Adipocyte (in vitro differentiated cells): ENCODE results near the gene MAN1A1.
"Not testable (repeated sequence)": the region's sequence is repeated elsewhere in the genome, so short reads cannot be mapped to it uniquely, and the experiment has no call there.

Experiments used
- DNase-seq: peaks from one replicate; pipeline ENCODE4 v3.0.0-alpha.2; 2015; ENCODE audit warnings: low read depth
- H3K27me3 ChIP-seq: replicated peaks from 2 replicates; pipeline ENCODE4 v1.7.0; 2013; ENCODE audit warnings: mild to moderate bottlenecking, low read length, moderate library complexity; ENCODE audit not compliant: control insufficient read depth, insufficient read depth
- H3K36me3 ChIP-seq: 2 replicates; pipeline ENCODE4 v1.7.0; 2013; ENCODE audit warnings: low read length, mild to moderate bottlenecking, moderate library complexity; ENCODE audit not compliant: control insufficient read depth, insufficient read depth, severe bottlenecking
- H3K4me1 ChIP-seq: 2 replicates; pipeline ENCODE4 v1.7.0; 2013; ENCODE audit warnings: mild to moderate bottlenecking, low read length, moderate library complexity; ENCODE audit not compliant: control insufficient read depth, insufficient read depth
- H3K4me3 ChIP-seq: 2 replicates; pipeline ENCODE4 v1.7.0; 2013; ENCODE audit warnings: mild to moderate bottlenecking, low read length, moderate library complexity
- H3K9ac ChIP-seq: 2 replicates; pipeline ENCODE4 v1.7.0; 2013; ENCODE audit warnings: mild to moderate bottlenecking, low read length, moderate library complexity
- H3K9me3 ChIP-seq: 2 replicates; pipeline ENCODE4 v1.7.0; 2013; ENCODE audit warnings: mild to moderate bottlenecking, low read length, moderate library complexity; ENCODE audit not compliant: control insufficient read depth

MAN1A1 gene

DNA sequence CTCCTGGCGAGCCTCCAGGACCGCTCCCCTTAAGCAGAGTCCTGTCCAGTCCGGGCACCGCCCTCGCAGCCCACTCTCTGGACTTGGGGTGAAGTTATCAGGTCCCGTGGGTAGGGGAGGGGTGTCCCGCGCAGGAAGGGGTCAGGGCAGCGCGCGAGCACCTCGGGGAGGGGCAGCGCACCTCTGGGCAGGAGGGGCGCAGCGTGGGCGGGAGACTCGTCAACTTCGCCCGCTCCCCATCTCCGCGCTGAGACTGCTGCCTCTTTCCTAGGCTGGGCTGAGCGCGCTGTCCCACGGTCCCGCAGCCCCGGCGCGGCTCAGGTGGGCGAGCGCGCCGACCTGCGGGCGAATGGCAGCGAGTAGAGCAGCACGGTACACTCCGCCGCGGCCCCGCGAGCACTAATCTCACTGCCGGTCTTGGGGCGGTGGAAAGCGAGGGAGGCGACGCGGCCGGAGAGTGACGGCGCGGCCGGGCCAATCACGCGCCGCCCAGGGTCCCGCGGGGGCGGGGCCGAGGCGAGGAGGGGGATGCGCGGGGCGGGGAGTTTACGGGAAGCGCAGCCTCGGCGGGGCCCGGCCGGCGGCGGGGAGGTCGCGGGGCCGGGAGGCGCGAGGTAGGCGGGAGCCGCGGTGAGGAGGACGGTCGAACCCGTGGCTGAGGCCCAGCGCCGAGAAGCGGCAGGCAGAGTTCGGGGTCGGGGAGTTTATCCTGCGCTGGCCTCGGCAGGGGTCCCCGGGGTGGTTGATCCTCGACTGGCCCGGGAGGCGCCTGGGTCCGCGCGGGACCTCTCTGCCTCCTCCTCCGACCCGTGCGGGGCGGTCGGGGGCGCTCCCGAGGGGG lies at the start of gene MAN1A1:
TSS of gene MAN1A1 (minus strand) at position 401 of the 841 bp plus-strand sequence. CDS start 696 bp downstream, outside the sequence.
- H3K4me3 ChIP-seq = peak within 1 kb of the TSS; percentile 89
- peaks cover 54% of the 10 kb centered on the region for H3K4me1 ChIP-seq
- H3K36me3 ChIP-seq = peaks cover 5% of the 10 kb centered on the region
- DNase-seq = peak; percentile 96
- H3K9ac ChIP-seq = peak within 1 kb of the TSS; percentile 99
- H3K9me3 ChIP-seq = no peaks in the 10 kb centered on the region
- H3K27me3 ChIP-seq = no peaks in the 10 kb centered on the region

DNA sequence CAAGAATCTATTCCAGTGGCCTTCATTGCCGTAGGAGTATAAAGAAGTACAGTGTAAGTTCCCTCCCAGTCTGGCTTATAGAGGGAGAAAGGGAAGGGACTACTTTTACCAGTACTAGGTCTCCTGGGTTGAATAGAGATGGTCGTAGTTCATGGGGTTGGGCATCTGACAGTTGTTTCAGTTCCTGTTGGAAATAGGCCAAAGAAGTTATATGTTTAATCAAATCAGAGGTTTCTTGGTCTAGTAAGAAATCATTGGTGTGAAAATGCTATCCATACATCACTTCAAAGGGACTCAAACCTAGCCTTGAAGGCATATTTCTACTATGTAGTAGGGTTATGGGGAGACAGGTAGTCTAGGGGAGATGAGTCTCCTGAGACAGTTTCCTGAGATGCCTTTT lies 45.6 kb upstream of the MAN1A1 start:
- DNase-seq = no peak
- Histone ChIP-seq H3K9me3 (peaks cover 2% of the 10 kb centered on the region), H3K9ac (no peak overlapping the region), H3K36me3 (no peaks in the 10 kb centered on the region), H3K4me3 (no peak overlapping the region), H3K27me3 (no peaks in the 10 kb centered on the region), H3K4me1 (no peaks in the 10 kb centered on the region)

DNA sequence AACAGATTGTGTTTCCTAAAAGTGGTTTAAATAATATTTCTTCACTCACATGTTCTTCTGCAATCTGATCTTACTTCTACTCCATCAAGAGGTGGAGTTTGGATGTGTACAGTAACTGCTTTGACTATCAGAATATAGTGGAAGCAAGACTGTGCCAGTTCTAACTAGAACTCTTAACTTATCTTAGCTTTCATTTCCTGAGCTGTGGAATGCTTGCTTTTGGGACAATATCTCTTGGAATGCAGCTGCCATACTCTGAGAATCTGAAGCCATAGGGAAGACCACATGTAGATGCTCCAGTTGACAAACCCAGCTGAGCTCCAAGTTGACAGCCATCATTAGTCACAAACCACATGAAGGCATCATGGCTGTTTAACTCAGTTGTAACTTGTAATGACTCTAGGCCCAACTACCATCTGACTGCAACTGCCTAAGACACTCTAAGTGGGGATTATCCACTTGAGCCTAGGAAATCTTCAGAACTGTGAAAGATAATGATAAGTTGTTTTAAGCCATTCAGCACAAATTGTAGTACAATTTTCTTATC lies 40.8 kb upstream of the MAN1A1 start:
- Histone ChIP-seq H3K27me3 (no peaks in the 10 kb centered on the region), H3K9ac (no peak overlapping the region), H3K9me3 (no peaks in the 10 kb centered on the region), H3K36me3 (no peaks in the 10 kb centered on the region), H3K4me1 (no peaks in the 10 kb centered on the region), H3K4me3 (no peak overlapping the region)
- DNase-seq = no peak

DNA sequence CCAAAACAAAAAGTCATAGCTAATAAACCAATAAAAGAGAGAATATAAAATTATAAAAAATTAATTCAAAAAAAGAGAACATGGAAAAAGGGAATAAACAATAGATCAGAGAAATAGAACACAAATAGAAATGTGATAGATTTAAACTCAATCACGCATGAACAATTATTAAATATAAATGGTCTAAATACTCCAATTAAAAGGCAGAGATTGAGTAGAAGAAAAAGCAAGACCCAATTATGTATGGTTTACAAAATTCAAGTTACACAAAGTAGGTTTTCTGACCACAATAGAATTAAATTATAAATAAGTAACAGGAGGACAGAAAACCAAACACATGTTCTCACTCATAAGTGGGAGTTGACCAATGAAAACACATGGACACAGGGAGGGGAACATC lies 36.4 kb upstream of the MAN1A1 start:
- Histone ChIP-seq H3K4me1 (no peaks in the 10 kb centered on the region), H3K27me3 (no peaks in the 10 kb centered on the region), H3K9me3 (no peaks in the 10 kb centered on the region), H3K9ac (no peak overlapping the region), H3K36me3 (no peaks in the 10 kb centered on the region), H3K4me3 (no peak overlapping the region)
- DNase-seq = no peak

DNA sequence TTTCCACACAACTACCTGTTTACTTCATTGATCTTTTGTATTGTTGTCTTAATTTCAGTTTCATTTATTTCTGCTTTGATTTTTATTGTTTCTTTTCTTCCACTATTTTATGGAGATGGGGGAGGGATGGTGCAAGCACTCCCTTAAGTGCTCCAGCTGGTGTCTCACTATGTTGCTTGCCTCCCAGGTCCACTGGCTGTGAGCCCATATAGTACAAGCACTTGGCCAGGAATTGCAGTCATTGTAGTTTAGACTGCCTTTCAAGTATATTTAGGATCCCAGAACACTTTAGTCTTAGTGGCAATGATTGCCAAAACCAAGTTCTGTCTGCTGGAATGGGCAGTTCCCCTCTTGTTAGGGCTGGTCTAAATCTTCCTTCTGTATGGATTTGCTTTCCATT lies 34.9 kb upstream of the MAN1A1 start:
- Histone ChIP-seq H3K36me3 (no peaks in the 10 kb centered on the region), H3K27me3 (no peaks in the 10 kb centered on the region), H3K4me3 (no peak overlapping the region), H3K9ac (no peak overlapping the region), H3K4me1 (no peaks in the 10 kb centered on the region), H3K9me3 (peaks cover 7% of the 10 kb centered on the region)
- DNase-seq = no peak

DNA sequence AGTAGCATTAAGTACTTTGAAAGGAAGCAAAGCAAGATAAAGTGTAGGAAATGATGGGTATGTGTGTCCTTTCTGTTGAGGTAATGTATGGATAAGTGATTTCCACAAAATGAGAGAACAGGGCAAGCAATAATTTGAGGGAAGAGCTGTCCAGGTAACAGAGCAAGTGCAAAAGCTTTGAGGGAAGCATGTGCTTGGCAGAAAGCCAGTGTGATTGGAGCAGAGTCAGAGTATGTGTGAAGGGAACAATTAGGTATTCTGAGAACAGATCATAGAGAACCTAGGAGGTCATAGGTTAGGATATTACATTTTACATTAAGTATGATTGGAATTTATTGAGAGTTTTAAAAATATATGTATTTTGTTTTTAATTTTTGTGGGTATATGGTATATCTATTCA lies 30.2 kb upstream of the MAN1A1 start:
- Histone ChIP-seq H3K4me1 (no peaks in the 10 kb centered on the region), H3K36me3 (no peaks in the 10 kb centered on the region), H3K4me3 (no peak overlapping the region), H3K9me3 (peaks cover 7% of the 10 kb centered on the region), H3K27me3 (no peaks in the 10 kb centered on the region), H3K9ac (no peak overlapping the region)
- DNase-seq = no peak

DNA sequence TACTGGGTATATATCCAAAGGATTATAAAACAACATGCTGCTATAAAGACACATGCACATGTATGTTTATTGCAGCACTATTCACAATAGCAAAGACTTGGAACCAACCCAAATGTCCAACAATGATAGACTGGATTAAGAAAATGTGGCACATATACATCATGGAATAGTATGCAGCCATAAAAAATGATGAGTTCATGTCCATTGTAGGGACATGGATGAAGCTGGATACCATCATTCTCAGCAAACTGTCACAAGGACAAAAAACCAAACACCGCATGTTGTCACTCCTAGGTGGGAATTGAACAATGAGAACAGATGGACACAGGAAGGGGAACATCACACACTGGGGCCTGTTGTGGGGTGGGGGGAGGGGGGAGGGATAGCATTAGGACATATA lies 27.5 kb upstream of the MAN1A1 start:
- not testable (repeated sequence) for H3K27me3 ChIP-seq, H3K9ac ChIP-seq, H3K4me1 ChIP-seq, H3K36me3 ChIP-seq, DNase-seq, H3K9me3 ChIP-seq, H3K4me3 ChIP-seq

DNA sequence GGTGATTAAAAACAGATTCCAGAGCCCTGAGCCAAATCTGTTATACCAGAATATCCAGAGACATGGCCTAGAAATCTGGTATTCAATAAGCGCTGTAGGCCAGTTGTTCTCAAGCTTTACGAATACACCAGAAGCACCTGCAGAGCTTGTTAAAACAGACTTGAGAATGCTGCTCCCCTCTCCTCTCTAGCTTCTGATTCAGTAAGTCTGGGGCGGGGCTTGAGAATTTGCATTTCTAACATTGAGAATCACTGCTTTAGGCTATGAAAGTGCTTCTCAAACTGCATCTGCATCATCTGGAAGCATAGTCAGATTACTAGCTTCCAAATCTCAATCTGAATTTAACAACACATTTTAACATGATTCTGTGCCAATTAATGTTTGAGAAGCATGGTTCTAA lies 20.5 kb upstream of the MAN1A1 start:
- no peak overlapping the region for H3K9ac ChIP-seq
- no peaks in the 10 kb centered on the region for H3K27me3 ChIP-seq
- H3K36me3 ChIP-seq = no peaks in the 10 kb centered on the region
- no peak overlapping the region for H3K4me3 ChIP-seq
- H3K4me1 ChIP-seq = no peaks in the 10 kb centered on the region
- H3K9me3 ChIP-seq = no peaks in the 10 kb centered on the region
- no peak for DNase-seq

DNA sequence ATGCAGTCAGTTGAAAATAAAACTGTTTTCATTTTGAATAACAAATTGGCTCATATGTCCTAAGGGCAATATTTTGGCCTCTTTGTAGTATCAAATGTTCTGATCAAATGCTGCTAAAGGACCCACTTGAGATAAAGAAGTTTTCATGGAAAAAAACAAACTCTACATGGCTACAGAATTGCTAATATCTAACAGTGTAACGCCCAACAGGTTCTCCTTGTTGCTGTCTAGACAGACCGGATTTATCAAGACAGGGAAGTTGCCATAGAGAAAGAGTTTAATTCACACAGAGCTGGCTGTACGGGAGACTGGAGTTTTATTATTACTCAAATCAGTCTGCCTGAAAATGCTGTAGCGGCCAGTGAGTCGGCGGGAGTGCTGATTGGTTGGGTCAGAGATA lies 19.4 kb upstream of the MAN1A1 start:
- H3K9me3 ChIP-seq = no peaks in the 10 kb centered on the region
- peaks cover 2% of the 10 kb centered on the region for H3K36me3 ChIP-seq
- no peak overlapping the region for H3K9ac ChIP-seq
- no peak for DNase-seq
- H3K27me3 ChIP-seq = no peaks in the 10 kb centered on the region
- H3K4me1 ChIP-seq = no peaks in the 10 kb centered on the region
- no peak overlapping the region for H3K4me3 ChIP-seq

DNA sequence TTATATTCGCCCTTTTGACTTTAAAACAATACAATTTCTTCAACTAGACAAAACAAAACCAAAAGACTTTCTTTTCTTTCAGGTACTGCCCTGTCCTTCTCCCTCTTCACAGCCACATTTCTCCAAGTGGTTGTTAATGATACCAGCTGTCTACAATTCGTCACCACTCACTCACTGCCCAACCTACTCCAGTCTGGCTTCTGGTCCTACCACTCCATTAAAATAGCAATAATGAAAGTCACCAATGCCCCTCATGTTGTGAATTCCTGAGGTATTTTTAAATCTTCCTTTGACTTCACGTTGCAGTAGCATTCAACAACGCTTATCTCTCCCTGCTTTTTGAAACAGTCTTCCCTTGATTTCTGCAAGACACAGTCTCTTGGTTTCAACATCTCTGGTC lies 11.6 kb upstream of the MAN1A1 start:
- no peak for DNase-seq
- no peaks in the 10 kb centered on the region for H3K9me3 ChIP-seq
- H3K36me3 ChIP-seq = peaks cover 2% of the 10 kb centered on the region
- no peaks in the 10 kb centered on the region for H3K4me1 ChIP-seq
- H3K27me3 ChIP-seq = no peaks in the 10 kb centered on the region
- no peak overlapping the region for H3K4me3 ChIP-seq
- no peak overlapping the region for H3K9ac ChIP-seq

DNA sequence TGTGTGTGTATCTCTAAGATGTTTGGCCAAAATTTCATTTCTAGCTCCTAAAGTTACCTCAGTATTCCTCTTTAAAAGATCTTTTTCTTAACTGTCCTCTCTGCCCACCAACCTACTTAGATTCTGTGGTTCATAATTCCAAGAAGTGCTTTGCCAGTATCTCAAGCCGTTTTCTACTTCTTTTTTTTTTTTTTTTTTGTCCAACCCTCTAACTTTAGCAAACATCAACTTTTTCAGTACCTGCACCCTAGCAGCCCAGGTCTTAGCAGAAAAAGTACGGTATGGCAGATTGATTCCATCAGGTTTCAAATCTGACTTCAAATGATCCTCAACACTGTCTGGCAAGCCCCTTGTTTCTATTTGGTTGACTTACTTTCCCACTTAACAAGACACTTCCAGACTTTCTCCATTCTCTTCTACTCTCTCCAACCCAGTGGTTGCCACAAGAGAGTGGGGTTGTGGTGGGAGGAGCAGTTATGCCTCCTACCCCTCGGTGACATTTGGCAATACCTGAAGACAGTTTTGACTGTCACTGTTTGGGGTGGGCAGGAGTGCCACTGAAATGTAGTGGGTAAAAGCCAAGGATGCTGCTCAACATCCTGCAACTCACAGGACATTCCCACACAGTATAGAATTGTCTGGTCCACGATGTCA lies 10.8 kb upstream of the MAN1A1 start:
- Histone ChIP-seq H3K36me3 (peaks cover 2% of the 10 kb centered on the region), H3K4me3 (no peak overlapping the region), H3K9me3 (no peaks in the 10 kb centered on the region), H3K27me3 (no peaks in the 10 kb centered on the region), H3K9ac (no peak overlapping the region), H3K4me1 (peaks cover 4% of the 10 kb centered on the region)
- DNase-seq = no peak
